Activated effector memory CD4-positive, alpha-beta T cell treated with Interleukin-2 at 50 U/mL for 16 hours (primary cell): Measurements from ENCODE around the gene PGA3.
"Not testable (repeated sequence)": the region's sequence is repeated elsewhere in the genome, so short reads cannot be mapped to it uniquely, and the experiment has no call there.

Experiments
- DNase-seq: peaks from one replicate; pipeline ENCODE4 v3.0.0-alpha.2; 2020

Gene PGA3

DNA sequence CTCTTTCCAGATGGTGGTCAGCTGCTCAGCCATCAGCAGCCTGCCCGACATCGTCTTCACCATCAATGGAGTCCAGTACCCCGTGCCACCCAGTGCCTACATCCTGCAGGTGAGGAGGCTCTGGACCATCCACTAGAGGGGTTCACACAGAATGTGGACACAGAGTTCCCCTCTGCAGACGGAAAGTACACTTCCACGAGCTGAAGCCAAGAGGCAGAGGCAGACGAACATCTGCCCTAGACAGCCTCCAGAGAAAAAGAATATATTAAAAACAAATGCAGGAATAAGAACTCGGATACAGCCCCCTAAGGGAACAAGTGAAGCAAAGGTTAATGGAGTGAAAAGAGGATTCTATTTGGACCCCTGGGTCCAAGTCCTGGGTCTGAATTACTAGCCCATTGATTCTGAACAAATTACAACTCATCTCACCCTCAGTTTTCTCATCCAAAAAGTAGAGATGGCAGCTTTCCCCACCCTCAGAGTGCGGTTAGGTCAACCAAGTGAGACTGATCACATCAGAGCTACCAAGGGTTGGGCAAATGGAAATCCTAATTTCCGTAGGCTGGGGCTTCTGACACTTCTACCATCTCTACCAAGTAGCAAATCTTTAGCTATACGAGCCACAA is 8.1 kb downstream of the PGA3 start:
- not testable (repeated sequence) for DNase-seq

DNA sequence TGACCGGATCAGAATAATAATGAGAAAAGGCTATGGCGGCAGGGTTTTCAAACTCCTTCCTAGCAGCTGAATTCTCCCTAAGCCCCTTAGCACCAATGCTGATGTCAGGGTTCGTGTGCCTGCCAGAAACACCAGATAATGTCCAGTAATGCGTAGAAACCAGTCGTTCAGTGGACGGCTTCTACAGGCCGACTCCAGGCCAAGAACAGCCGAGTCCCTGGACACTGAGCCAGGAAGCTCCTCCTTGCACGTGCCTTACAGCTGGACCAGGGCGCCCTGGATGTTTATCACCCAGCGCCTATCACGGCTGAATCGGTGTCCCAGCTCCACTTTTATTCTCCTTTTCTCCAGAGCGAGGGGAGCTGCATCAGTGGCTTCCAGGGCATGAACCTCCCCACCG is 8.9 kb downstream of the PGA3 start:
- not testable (repeated sequence) for DNase-seq

DNA sequence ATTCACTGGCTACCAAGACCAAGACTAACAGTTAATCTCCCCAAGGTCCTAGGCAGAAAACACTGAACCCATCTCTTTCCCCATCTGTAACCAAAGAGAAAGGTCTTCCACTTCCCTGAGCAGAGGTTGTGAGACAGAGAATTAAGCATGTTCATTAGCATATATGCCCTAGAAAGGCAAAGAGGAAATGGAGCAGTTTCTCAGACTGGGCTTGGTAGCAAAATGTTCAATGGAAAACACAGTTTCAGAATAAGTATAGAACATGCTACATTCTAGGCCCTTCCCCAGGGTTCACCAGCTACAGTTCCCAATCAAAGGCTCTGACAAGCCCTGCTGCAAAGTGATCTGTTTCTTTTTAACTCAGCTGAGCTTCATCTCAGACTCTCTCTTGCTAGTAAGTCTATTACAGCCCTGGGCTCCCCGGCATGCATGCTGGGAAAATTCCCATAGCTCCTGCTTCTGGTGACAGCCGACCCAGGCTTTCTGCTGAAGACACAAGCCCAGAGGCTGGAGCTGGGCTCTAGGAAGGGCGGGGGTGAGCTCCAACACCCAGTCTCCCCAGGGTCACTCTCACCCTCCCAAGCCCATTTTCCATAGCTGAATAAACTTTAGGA is 10.5 kb downstream of the PGA3 start:
- DNase-seq: not testable (repeated sequence)

DNA sequence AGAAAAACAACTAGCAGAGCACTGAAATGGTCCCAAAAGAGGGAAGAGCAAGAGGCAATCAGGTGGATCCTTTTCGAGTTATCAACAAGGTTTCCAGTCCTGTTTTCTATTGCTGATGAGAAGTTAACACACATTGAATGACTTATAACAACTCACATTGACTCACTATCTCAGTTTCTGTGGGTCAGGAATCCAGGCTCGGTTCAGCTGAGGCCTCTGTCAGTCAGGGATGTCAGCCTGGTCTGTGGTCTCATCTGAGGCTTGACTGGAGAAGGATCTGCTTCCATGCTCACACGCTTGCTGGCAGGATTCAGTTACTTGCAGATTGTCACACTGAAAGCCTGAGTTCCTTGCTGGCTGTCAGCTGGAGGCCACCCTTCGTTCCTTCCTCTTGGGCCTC is 15.0 kb downstream of the PGA3 start:
- DNase-seq: not testable (repeated sequence)

DNA sequence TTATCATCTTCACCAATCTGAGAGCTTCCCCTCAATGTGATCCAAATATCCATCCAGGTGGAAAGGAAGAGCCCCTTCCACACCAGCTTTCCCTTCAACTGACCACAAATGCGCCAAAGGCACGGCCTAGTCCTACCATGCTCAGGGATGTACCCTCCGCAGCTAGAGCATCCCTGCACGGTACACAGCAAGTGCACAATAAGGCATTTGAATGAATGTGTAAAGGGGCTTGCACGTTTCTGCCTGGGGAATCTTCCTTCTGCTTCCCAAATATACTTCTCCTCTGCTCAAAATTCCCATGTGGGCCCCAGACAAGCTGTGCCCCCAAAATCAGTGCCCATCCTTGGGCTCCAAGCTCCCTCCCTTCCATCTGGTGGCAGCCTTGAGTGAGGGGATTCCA is 15.7 kb downstream of the PGA3 start:
- not testable (repeated sequence) for DNase-seq

DNA sequence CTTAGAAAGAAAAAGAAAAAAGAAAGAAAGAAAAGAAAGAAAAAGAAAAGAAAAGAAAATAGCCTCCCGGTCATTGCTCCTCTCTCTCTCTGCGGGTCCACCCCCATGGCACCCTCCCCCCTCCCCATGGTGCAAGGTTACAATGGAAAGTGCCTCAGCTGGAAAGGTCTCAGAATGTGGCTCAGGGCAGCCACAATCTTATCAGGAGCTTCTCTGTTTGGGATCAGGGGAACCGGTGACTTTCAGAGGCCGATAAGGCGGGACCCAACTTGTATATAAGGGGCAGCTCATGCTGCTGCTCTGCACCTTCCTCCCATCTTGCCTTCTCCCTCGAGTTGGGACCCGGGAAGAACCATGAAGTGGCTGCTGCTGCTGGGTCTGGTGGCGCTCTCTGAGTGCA is 18.7 kb downstream of the PGA3 start, which contains the start of gene PGA4:
Gene PGA4 (plus strand): TSS at position 301 of the 400 bp plus-strand sequence. CDS start 54 bp downstream, at position 355.
- DNase-seq: not testable (repeated sequence)

DNA sequence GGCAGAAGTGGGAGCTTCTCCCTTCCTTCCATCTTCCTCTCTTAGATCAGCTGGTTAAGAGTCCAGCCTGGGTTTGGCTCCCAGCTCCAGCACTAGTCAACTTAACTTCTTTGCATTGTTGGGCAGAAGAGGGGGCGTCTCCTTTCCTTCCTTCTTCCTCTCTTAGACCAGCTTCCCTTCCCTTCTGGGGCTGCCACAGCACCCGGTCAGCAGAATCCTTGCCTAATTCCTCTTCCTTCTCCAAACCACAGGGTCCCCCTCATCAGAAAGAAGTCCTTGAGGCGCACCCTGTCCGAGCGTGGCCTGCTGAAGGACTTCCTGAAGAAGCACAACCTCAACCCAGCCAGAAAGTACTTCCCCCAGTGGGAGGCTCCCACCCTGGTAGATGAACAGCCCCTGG is 19.4 kb downstream of the PGA3 start:
- not testable (repeated sequence) for DNase-seq

DNA sequence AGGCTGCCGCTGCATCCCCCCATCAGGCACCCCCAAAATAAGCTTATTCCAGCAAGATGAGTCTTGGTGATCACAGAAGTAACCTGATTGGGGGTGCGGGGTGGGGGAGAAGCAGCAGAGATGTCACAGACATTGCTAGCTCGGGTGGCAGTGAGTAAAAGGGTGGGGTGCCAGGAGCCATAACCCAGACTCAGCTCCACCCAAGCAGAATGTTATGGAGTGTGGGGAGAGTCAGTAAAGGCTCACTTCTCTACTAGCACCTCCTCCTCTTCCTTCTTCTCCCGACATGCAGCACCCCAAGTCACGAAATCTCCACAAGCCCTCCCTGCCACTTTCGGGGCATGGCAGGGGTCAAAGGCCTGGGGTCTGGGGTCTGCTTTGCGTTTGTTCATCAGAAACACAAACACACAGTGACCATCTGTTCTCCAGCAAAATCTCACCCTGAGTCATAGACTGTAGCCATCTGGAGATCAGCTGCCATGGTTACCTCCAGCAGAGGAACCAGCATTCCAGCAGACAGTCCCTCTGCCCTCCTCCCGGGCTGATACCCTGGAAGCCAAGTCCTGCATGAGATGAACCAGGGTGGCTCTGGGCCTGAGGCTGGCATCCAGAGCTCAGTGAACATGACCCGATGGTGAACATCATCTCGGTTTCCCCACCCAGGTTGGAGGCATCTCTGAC is 23.3 kb downstream of the PGA3 start:
- DNase-seq: not testable (repeated sequence)

DNA sequence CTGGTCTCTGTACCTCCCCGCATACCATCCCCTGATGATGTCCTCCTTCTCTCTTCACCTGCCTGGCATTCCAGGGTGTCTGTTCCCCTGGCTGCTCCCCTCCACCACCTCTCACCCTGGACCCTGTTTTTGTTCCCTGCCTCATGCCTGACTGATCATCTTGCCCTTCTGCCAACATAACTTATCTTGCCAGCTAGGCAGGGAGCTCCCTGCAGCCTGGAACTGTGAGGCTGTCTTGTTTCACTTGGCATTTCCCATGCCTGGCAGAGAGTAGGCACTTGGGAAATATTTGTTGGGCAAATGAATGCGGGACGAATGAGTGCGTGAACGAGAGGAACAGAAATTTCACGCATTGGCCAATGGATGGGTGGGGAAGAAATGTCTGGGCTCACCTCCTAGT is 26.1 kb downstream of the PGA3 start:
- DNase-seq: not testable (repeated sequence)

DNA sequence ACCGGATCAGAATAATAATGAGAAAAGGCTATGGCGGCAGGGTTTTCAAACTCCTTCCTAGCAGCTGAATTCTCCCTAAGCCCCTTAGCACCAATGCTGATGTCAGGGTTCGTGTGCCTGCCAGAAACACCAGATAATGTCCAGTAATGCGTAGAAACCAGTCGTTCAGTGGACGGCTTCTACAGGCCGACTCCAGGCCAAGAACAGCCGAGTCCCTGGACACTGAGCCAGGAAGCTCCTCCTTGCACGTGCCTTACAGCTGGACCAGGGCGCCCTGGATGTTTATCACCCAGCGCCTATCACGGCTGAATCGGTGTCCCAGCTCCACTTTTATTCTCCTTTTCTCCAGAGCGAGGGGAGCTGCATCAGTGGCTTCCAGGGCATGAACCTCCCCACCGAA is 27.7 kb downstream of the PGA3 start:
- not testable (repeated sequence) for DNase-seq

DNA sequence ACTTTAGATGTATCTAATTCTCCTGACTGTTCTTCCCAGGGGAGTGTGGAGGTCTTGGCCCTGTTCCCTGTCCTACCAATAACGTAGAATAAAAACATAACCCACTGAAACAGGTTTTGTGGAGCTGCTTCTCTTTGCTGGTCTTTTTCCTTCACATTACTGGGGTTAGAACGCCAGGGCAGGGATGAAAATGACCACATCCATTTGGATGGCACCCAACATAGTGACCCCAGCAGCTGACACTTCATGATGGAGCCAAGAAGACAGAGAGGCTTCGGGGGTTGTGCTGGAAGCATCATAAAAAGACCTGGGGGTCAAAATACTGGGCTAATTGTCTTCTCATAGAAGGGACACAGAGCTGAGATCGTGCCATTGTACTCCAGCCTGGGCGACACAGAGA is 28.3 kb downstream of the PGA3 start:
- DNase-seq: not testable (repeated sequence)

DNA sequence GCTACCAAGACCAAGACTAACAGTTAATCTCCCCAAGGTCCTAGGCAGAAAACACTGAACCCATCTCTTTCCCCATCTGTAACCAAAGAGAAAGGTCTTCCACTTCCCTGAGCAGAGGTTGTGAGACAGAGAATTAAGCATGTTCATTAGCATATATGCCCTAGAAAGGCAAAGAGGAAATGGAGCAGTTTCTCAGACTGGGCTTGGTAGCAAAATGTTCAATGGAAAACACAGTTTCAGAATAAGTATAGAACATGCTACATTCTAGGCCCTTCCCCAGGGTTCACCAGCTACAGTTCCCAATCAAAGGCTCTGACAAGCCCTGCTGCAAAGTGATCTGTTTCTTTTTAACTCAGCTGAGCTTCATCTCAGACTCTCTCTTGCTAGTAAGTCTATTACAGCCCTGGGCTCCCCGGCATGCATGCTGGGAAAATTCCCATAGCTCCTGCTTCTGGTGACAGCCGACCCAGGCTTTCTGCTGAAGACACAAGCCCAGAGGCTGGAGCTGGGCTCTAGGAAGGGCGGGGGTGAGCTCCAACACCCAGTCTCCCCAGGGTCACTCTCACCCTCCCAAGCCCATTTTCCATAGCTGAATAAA is 29.3 kb downstream of the PGA3 start:
- DNase-seq: not testable (repeated sequence)

DNA sequence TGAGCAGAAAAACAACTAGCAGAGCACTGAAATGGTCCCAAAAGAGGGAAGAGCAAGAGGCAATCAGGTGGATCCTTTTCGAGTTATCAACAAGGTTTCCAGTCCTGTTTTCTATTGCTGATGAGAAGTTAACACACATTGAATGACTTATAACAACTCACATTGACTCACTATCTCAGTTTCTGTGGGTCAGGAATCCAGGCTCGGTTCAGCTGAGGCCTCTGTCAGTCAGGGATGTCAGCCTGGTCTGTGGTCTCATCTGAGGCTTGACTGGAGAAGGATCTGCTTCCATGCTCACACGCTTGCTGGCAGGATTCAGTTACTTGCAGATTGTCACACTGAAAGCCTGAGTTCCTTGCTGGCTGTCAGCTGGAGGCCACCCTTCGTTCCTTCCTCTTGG is 33.8 kb downstream of the PGA3 start:
- DNase-seq: not testable (repeated sequence)

DNA sequence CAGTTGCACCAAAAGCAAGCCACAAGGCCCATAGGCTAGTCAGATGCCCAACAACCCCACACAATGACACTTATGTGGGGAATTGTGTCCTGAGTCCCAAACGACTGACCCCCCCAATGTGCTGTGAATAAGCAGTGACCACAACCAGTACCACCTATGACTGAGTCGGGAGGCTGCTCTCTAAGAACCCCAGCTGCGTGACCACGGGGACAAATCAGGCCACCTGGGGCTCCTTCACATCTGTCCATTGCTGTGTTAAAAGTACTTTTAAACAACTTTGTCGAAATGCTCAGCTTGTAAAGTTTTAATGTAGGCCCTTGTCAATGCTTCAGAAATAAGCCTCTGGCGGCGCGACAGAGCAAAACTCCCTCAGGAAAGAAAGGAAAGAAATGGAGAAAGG is 37.0 kb downstream of the PGA3 start:
- DNase-seq: not testable (repeated sequence)

DNA sequence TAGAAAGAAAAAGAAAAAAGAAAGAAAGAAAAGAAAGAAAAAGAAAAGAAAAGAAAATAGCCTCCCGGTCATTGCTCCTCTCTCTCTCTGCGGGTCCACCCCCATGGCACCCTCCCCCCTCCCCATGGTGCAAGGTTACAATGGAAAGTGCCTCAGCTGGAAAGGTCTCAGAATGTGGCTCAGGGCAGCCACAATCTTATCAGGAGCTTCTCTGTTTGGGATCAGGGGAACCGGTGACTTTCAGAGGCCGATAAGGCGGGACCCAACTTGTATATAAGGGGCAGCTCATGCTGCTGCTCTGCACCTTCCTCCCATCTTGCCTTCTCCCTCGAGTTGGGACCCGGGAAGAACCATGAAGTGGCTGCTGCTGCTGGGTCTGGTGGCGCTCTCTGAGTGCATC is 37.6 kb downstream of the PGA3 start, which contains the start of gene PGA5:
Gene PGA5 (plus strand): TSS at position 301 of the 400 bp plus-strand sequence. CDS start 52 bp downstream, at position 353.
- DNase-seq: not testable (repeated sequence)

DNA sequence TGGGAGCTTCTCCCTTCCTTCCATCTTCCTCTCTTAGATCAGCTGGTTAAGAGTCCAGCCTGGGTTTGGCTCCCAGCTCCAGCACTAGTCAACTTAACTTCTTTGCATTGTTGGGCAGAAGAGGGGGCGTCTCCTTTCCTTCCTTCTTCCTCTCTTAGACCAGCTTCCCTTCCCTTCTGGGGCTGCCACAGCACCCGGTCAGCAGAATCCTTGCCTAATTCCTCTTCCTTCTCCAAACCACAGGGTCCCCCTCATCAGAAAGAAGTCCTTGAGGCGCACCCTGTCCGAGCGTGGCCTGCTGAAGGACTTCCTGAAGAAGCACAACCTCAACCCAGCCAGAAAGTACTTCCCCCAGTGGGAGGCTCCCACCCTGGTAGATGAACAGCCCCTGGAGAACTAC is 38.2 kb downstream of the PGA3 start:
- DNase-seq: not testable (repeated sequence)

DNA sequence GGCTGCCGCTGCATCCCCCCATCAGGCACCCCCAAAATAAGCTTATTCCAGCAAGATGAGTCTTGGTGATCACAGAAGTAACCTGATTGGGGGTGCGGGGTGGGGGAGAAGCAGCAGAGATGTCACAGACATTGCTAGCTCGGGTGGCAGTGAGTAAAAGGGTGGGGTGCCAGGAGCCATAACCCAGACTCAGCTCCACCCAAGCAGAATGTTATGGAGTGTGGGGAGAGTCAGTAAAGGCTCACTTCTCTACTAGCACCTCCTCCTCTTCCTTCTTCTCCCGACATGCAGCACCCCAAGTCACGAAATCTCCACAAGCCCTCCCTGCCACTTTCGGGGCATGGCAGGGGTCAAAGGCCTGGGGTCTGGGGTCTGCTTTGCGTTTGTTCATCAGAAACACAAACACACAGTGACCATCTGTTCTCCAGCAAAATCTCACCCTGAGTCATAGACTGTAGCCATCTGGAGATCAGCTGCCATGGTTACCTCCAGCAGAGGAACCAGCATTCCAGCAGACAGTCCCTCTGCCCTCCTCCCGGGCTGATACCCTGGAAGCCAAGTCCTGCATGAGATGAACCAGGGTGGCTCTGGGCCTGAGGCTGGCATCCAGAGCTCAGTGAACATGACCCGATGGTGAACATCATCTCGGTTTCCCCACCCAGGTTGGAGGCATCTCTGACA is 42.1 kb downstream of the PGA3 start:
- not testable (repeated sequence) for DNase-seq

DNA sequence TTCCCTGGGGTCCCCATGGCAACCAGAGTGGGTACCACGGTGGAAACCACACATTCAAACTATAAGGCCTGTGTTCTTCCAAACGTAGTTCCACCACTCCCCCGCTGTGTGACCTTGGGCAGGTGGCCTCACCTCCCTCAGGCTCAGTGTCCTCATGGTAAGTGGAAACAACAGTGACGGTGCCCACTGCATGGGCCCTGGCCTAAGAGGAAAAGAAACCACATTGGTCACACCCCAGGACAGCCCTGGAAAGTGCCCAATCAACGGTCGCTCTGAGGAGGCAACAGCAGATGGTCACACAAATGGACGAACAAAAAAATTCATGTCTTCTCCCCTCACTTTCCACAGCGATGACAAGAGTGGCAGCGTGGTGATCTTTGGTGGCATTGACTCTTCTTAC is 44.8 kb downstream of the PGA3 start:
- DNase-seq: not testable (repeated sequence)

DNA sequence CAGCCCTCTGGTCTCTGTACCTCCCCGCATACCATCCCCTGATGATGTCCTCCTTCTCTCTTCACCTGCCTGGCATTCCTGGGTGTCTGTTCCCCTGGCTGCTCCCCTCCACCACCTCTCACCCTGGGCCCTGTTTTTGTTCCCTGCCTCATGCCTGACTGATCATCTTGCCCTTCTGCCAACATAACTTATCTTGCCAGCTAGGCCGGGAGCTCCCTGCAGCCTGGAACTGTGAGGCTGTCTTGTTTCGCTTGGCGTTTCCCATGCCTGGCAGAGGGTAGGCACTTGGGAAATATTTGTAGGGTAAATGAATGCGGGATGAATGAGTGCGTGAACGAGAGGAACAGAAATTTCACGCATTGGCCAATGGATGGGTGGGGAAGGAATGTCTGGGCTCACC is 45.9 kb downstream of the PGA3 start:
- DNase-seq: not testable (repeated sequence)

DNA sequence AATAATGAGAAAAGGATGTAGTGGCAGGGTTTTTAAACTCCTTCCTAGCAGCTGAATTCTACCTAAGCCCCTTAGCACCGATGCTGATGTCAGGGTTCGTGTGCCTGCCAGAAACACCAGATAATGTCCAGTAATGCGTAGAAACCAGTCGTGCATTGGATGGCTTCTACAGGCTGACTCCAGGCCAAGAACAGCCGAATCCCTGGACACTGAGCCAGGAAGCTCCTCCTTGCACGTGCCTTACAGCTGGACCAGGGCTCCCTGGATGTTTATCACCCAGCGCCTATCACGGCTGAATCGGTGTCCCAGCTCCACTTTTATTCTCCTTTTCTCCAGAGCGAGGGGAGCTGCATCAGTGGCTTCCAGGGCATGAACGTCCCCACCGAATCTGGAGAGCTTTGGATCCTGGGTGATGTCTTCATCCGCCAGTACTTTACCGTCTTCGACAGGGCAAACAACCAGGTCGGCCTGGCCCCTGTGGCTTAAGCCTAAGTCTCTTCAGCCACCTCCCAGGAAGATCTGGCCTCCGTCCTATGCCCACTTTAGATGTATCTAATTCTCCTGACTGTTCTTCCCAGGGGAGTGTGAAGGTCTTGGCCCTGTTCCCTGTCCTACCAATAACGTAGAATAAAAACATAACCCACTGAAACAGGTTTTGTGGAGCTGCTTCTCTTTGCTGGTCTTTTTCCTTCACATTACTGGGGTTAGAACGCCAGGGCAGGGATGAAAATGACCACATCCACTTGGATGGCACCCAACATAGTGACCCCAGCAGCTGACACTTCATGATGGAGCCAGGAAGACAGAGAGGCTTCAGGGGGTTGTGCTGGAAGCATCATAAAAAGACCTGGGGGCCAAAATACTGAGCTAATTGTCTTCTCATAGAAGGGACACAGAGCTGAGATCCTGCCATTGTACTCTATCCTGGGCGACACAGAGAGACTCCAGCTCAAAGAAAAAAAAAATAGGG is 47.8 kb downstream of the PGA3 start:
- not testable (repeated sequence) for DNase-seq

DNA sequence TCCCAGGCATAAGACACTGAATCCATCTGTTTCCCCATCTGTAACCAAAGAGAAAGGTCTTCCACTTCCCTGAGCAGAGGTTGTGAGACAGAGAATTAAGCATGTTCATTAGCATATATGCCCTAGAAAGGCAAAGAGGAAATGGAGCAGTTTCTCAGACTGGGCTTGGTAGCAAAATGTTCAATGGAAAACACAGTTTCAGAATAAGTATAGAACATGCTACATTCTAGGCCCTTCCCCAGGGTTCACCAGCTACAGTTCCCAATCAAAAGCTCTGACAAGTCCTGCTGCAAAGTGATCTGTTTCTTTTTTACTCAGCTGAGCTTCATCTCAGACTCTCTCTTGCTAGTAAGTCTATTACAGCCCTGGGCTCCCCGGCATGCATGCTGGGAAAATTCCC is 49.0 kb downstream of the PGA3 start:
- DNase-seq: not testable (repeated sequence)
